AG09319 (cell line): ENCODE results near the gene HTR4.

ENCODE experiments used
- DNase-seq: peaks from one replicate; pipeline ENCODE4 v3.0.0-alpha.2; 2010; ENCODE audit warnings: low read depth; ENCODE audit errors: extremely low read depth
- CTCF ChIP-seq: IDR thresholded peaks from 2 replicates; pipeline ENCODE4 v1.5.1; 2011; ENCODE audit warnings: low read depth, mild to moderate bottlenecking, inconsistent platforms, low read length, moderate library complexity

HTR4 gene

GRCh38 chr5:148467958-148468357 lies 186.4 kb downstream of the HTR4 start:
- DNase-seq: no peak
- TF ChIP-seq CTCF: no peak

- DNase-seq: no peak
- no peak for TF ChIP-seq CTCF
Observed at GRCh38 chr5:148466236-148466580, 188.1 kb downstream of the HTR4 start.

GRCh38 chr5:148465381-148466235 lies 188.7 kb downstream of the HTR4 start:
- TF ChIP-seq CTCF: no peak
- DNase-seq: no peak

- TF ChIP-seq CTCF: no peak
- no peak for DNase-seq
Observed at GRCh38 chr5:148459669-148460068, 194.7 kb downstream of the HTR4 start.

GRCh38 chr5:148458036-148458888 lies 196.1 kb downstream of the HTR4 start:
- no peak for DNase-seq
- no peak for TF ChIP-seq CTCF

GRCh38 chr5:148457183-148457620 lies 197.1 kb downstream of the HTR4 start:
- no peak; the same call in 1 of the 2 replicates for TF ChIP-seq CTCF
- no peak for DNase-seq

- no peak for TF ChIP-seq CTCF
- no peak for DNase-seq
Observed at GRCh38 chr5:148455185-148455584, 199.1 kb downstream of the HTR4 start.
